ENCODE data around the gene CNTFR.
"Not testable (repeated sequence)": the region's sequence is repeated elsewhere in the genome, so short reads cannot be mapped to it uniquely, and the experiment has no call there.

CNTFR gene, protein sequence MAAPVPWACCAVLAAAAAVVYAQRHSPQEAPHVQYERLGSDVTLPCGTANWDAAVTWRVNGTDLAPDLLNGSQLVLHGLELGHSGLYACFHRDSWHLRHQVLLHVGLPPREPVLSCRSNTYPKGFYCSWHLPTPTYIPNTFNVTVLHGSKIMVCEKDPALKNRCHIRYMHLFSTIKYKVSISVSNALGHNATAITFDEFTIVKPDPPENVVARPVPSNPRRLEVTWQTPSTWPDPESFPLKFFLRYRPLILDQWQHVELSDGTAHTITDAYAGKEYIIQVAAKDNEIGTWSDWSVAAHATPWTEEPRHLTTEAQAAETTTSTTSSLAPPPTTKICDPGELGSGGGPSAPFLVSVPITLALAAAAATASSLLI

DNA sequence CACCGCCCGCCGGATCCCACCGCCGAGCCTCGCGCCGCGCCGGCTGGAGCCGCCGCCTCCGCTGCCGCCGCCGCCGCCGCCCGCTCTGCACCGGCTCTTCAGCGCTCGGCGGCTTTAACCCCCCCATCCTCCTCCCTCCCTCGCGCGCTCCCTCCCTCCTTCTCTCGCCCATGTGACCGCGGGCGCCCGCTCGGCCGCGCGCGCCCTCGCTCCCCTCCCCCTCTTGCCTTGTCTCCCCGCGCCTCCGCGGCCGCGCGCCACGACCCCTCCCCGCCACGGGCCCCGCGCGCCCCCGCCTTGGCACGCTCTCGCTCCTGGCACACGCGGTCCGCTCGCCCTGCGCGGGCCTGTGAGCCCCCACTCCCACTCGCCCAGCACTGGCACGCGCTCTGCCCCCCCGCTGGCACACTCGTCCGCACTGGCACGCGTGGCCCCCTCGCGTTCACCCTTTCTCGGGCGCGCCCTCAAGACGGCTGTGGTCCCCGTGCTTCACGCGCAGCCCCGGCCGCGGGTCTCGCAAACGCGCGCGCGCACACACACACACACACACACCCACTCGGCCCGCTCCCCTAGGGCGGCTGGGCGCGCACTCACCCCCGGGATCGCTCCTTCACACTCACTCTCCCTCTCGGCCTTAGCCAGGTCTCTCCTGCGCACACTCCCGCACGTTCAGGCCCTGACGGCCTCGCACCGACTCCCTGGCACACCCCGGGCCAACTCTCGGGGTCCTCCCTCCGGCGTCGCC lies at the start of gene CNTFR:
Gene CNTFR (minus strand): TSS at position 89 of the 745 bp plus-strand sequence. CDS start 20,743 bp downstream, outside the sequence.
- DNase-seq (ENCODE audit: low spot score): peak; percentile 76

DNA sequence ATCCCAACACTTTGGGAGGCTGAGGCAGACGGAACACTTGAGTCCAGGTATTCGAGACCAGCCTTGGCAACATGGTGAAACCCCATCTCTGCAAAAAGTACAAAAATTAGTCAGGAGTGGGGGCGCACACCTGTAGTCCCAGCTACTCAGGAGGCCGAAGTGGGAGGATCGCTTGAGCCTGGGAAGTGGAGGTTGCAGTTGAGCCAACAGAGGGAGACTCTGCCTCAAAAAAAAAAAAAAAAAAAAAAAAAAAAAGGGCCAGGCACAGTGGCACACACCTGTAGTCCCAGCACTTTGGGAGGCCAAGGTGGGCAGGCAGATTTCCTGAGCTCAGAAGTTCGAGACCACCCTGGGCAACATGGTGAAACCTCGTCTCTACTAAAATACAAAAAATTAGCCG lies 49.8 kb upstream of the CNTFR start:
- not testable (repeated sequence) for DNase-seq (ENCODE audit: low spot score)

DNA sequence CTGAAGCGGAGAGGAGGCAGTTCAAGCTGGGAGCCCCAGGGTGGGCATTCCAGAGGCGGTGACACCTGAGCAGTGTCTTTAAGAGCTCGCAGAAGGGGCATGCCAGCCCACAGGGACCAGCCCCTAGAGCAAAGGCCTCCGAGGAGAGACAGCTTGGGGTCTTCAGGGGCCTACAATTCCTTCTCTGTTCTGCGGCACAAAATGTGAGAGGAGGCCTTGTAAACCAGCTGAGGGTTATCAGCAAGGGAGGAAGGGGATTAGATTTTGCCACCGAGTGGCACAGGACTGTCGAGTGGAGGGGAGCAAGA lies 48.6 kb upstream of the CNTFR start:
- DNase-seq (ENCODE audit: low spot score): no peak

DNA sequence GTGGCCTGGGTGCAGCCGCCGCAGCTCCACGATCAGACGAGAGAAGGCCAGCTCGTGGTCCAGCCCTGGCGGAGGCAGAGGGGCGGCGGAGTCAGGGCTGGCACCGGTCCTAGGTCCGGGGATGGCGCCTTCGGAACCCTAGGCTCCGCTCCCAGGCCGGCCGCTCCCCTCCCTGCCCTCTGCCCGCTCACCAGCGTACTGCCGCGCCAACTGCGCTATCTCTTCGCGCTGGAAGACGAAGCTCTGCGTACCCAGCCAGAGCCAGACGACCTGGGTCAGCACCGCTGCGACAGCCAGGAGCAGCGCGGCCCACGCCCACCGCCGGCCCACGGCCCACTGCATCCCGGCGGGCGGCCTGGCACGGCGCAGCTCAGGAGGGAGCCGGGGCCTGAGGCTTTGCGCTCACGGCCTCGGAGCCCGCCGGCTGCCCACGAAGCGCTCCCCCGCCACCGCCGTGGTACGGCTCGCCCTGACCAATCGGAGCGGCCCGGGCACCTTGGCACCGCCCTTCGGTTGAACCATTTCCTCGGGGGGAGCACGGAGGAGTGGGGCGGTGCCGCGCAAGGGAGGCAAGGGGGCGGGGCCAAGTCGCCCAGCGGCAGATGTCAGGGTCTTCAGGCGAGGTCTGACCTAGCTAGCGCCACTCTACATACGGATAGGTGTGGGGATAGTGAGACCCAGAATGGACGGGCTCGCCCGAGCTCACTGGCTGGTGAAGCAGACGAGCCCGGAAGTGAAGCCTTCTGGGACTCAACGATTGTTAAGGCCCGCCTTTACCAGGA lies 48.0 kb upstream of the CNTFR start, which contains the start of gene SIGMAR1:
Gene SIGMAR1 (minus strand): TSS at position 432 of the 782 bp plus-strand sequence. CDS start 90 bp downstream, at position 342.
- DNase-seq (ENCODE audit: low spot score): peak; percentile 93

DNA sequence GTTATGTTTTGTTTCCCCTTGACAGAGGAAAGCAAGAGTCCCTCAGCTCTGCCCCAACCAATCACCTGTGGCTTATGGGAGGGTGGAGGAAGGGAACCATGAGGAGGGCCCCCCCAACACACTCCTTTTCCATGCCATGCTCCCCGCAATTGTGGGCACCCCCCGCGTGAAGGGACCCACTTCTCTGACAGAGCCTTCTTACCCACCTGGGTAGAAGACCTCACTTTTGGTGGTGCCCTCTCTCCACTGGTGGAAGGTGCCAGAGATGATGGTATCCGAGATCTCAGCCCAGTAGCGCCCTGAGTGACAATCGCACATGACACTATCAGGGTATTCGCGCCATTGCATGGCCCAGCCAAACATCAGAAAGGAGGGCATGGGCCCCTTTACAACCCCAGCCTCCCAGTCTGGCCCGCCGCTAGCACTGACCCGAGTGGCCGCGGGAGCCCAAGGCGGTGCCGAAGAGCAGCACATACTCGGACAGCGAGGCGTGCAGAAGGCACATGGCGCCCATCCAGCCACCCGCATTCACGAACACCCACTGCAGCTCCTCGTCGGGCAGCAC lies 47.3 kb upstream of the CNTFR start:
- no peak for DNase-seq (ENCODE audit: low spot score)

DNA sequence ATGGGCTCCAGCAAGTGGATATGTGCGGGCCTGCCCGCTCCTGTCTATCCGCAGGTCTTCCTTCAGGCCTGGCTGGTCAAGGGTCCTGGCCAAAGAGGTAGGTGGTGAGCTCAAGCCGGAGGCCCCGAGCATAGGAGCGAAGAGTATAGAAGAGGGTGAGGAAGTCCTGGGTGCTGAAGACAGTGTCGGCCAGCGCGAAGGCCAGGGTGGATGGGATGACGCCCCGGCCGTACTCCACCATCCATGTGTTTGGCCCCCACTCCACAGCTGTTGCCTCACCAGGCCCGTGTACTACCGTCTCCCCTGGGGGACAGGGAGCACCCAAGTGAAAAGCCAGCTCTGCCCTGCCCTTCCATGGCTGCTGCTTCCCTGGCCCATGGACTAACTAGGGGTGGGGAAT lies 46.0 kb upstream of the CNTFR start:
- no peak for DNase-seq (ENCODE audit: low spot score)

DNA sequence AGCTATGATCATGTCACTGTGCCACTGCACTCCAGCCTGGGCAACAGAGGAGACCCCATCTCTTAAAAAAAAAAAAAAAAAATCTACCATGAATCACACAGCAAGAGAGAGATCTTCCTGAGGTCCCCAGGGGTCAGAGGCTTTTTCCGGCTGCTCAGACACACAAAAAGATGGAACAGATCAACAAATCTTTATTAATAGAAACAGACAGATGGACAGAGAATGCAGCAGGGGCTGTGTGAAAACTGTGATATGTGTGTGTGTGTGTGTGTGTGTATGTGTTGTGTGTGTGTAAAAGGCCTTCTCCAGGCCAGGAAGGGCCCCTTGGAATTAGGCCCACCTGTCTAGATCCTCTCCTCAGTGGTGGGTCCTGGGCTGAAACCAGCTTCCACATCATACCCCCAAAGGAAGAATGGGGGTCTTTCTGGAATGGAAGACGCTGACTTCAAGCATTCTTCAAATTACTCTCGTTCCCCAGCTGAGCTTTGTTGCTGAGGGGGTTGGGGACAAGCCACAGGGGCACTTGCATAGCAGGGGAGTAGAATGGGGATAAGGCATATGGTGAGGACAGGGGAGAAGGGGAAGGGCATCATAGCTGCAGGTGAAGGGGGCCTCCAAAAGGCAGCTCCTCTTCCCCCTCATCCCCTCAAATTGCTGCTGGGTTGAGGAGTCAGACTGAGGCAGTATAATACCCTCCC lies 45.2 kb upstream of the CNTFR start:
- no peak for DNase-seq (ENCODE audit: low spot score)

DNA sequence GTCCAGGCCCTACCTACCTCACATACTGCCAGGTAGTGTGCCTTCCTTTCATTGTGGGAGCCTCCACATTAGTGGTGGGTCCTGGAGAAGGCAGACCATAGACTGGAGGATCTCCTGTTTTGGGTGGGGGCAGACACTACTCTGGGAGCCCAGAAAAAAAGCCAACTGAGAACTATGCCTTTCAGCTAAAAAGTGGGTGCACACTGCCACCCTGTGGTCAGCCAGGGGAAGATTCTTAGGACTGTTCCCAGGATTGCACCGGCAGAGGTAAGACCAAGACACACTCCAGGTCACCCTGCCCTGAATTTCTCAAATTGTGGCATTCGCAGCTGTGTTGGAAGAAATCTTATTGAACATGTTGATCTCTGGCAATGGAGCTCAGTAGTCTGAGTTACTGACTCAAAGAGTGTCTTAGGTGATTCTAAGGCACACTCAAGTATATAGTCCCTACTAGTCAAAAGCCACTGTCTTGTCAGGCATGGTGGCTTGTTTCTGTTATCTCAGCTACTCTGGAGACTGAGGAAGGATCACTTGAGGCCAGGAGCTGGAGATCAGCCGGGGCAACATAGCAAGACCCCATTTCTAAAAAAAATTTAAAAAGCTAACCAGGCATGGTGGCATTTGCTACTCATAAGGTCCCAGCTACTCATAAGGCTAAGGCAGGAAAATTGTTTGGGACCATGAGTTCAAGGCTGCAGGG lies 44.5 kb upstream of the CNTFR start:
- peak; percentile 67 for DNase-seq (ENCODE audit: low spot score)

DNA sequence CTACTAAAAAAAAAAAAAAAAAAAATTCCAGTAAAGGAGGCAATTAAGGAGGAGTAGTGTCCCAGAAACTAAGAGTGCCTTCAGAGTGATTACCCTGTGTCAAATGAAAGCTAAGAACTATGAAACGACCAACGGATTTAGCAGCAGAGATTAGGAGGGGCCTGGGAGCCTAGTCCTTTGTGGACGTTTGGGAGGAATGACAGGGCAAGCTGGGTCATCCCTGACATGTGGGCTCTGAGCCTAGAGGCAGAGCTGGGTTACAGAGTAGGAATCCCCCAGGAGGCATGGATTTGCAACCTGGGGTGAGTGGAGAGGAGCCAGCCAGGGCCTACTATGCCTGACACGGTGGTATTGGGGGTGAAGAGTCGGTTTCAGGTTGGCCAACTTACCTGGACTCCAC lies 43.6 kb upstream of the CNTFR start:
- no peak for DNase-seq (ENCODE audit: low spot score)

DNA sequence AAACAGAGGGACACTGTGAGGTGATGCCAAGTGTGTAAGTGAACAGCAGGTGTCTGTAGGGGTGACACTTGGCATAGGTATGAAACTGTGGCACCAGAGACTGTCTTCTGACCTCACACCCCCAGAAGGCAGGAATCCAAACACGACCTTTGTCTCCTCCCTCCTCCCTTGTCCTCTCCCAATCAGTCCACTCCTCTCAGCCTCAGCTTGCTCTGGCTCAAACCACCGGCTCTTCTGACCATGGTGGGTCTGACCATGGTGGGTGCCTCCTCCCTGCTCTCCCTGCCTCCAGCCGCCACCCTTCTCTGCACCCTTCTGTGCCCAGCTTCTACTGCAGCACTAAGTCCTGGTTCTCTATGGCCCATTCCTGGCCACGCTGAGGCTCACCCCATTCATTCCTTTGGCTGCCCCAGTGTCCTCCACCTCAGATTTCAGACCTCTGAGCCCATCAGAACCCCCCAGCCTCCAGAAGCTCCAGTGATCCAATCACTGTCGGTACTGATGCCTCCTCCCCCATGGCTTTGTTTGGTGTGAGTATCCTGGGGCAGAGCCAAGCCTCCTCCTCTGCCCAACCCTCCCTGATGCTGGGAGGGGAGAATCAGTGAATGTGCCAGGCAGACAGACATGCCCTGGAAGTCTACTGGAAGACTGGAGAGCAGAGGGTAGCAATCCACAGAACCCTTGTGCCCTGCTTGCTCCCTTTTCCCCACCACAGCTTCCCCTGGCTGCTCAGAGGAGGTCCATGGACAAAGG lies 41.1 kb upstream of the CNTFR start:
- no peak for DNase-seq (ENCODE audit: low spot score)

DNA sequence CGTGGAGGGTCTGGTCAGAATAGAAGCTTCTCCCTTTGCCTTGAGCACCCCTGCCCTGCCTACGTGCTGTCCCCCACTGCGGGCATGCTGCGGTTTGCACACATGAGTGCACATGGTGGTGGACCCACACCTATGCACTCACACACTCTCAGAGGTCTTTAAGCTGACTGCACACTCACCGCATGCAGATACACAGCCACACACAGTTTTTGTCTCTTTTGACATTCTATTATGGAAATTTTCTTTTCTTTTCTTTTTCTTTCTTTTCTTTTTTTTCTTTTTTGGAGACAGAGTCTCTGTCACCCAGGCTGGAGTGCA lies 39.9 kb upstream of the CNTFR start:
- no peak for DNase-seq (ENCODE audit: low spot score)

DNA sequence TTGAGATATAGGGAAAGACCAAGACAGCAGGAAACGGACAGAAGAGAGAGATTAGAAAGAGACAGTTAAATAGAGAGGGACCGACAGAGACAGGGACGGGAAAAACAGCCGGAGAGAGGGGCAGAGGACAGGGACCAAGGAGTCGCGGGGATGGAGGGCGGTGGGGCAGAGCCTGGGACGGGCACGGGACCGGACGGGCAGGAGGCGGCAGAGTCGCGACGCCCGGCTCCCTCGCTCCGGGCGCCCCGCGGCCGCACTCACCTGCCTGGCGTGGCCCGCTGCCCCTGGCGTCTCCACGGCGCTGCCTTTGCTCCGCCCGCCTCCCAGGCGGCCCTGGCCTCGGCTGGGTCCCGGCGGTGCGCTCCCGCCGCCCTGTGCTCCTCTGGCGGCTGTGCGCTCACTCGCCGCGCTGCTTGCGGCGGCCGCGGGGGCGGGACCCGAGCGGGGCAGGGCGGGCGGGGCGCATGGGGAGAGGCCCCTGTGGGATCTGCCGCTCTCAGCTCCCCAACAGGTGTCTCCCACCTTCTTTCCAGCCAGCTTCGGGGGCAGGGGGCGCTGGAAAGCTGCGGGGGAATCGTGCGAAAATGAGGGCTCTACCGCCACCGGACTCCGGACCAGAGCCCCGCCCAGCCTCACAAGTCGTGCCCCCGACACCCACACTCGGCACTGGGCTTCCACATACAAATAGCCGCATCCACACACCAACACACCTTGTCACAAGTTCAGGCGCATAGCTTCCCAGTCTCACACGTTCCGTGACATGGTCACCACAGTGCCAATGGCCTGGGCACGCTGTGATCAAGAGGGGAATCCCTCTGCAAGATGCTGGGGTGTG lies 39.3 kb upstream of the CNTFR start, which contains the start of gene ARID3C:
Gene ARID3C (minus strand): TSS at position 411 of the 835 bp plus-strand sequence. CDS start 1,052 bp downstream, outside the sequence.
- no peak for DNase-seq (ENCODE audit: low spot score)

DNA sequence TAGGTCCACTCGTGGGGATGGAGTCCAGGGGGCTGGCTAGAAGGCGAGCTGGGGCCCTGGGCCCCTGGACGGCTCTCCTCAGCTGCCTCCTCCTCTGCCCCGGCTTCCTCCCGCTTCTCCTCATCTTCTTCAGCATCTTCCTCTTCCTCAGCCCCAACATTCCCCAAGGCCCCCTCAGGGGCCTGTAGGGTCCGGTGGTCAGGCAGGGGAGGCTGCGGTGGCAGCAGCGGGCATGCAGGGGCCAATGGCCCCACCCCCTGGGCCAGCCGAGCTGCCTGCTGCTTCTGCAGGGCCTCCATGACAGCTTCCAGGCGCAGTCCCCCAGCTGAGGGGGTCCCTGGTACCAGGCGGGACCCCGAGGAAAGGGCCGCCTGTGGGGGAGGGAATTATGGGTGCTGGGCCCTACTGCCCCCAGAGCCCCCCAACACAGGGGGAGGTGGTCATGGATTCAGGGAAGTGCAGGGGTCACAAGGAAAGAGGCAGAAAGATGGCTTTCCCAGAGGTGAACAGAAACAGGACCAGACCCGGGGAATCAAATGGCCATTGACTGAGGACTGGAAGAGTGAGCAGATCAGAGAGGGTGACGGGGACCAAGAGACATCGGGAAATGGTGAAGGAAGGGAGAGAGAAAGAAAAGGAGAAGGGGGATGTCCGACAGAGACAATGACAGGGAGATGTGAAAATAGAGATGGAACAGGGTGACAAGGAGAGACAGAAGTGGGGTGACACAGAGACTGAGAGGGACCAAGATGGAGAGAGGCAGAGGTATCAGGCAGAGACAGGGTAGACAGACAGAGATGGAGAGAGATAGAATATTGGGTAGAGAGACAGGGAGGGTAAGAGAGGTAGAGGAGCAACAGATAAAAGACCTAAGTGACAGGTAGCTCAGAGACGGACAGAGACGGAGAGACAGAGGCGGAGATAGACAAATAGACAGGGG lies 38.5 kb upstream of the CNTFR start:
- DNase-seq (ENCODE audit: low spot score): no peak

DNA sequence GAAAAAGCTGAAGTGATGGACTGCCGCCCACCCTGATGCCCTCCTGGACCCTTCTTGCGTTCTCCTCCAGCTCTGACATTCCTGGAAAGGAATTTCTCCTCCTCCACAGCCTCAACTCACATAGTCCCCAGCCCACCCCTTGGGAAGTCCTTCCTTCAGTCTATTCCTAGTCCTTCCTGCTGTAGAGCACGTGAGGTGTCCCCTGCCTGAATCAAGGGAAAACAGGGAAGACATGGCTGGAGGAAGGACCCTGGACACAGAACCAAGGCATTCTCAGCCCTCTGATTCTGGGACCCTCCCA lies 35.6 kb upstream of the CNTFR start:
- no peak for DNase-seq (ENCODE audit: low spot score)

DNA sequence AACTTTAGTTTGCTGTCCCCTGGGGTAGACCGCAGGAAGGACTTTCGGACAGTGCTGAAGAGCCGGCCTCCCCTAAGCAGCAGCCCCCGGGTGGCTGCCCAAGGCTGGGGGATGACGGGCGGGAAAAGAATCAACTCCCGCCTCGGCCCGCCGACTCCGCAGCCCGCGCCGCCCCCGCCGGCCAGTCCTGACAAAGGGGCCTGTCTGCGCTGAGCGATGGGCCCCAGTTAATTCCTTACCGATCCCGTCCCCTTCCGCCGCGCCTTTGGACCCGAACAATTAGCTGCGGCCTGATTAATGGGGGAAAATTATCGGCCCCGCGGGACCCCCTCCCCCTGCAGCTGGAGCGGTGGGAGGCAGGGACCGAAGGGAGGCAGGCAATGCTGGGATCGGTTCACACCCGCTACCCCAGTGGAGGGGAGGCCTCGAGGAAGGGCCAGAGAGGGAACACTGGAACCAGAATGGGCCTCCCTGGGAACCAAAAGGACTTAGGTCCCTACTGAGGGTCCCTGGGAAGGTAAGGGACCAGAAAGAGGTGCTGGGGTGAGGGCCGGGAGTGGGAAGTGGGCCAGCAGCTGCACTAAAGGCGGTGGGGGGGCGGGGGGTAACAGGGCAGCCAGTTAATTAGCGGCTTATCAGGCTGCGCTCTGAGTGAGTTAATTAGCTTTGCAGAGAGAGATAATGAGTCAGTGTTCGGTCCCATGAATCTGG lies 35.1 kb upstream of the CNTFR start:
- no peak for DNase-seq (ENCODE audit: low spot score)

DNA sequence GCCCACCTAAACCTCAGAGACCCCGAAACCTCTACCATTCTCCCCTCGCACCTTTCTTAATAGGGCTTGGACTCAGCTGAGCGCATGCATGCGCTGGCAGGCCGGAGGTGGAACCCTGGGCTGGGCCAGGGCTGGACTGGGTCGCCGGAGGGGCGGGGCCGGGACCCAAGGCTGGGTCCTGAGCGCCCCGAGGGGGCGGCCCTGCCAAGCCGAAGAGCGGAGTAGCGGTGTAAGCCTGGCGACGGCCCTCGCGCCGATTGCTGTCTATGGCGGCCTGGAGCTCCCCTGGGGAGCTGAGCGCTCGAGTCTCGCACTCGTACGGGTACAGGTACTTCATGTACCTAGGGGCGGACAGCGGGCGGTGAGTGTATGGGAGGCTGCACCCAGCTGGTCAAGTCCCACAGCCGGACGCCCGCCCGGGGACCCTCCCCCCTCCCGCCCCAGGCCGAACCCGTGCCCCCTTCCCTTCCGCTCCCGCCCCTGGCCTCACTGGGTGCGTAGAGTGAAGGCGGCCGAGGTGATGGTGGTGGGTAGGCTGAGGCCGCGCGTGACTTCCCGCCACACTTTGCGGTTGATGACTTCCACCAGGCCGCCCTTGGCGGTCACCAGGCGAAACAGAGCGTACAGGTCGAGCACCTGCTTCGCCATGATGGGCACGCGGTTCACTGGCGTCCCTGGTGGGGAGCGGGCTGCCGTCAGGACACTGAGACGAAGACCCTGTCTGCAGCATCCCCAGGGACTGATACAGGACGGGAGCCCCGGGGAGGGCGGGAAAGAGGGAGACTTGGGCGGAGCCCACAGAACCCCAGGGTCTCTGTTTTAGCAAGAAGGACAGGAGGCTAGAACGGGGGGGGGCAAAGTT lies 34.1 kb upstream of the CNTFR start:
- no peak for DNase-seq (ENCODE audit: low spot score)
